HCT116 (cell line): ENCODE results near the gene DCBLD2. TPM values are rescaled to one million over a fixed set of nuclear protein-coding genes. Genes with fewer than 3 reads are reported as not detected.

Source experiments
- ATAC-seq: fragments of 200-7000 bp; cut with Tn5 transposase; 2 replicates; pipeline ENCODE4 v1.9.1; 2020; ENCODE audit warnings: mild to moderate bottlenecking, moderate library complexity
- BruUV-seq: library from RNA; stranded (reverse); fragments of 400-500 nt; replicated peaks from 2 replicates; lab custom pipeline; 2021; lab: Mats Ljungman, UMichigan
- CTCF ChIA-PET: fragments of 300-600 bp; sonication (Branson Sonifier 250); formaldehyde crosslinking; loops from one replicate; lab custom pipeline; 2021; ENCODE audit warnings: antibody characterized with exemption; lab: Charles Lee
- POLR2A ChIA-PET: fragments of 300-600, 350-600 bp; sonication (Branson Sonifier 250); formaldehyde crosslinking; loops from one replicate; lab custom pipeline; 2021; ENCODE audit warnings: antibody characterized with exemption; lab: Charles Lee
- RAD21 ChIA-PET, 2 experiments: fragments of 300-600 bp; sonication (Branson Sonifier 250); formaldehyde crosslinking; loops; one replicate each; lab custom pipeline; 2023; ENCODE audit warnings: low total read pairs in 2 of 2; ENCODE audit not compliant: uncharacterized antibody in 2 of 2, unreplicated experiment in 2 of 2, low non-redundant PET in 1 of 2; lab: Charles Lee
- DNase-seq: peaks from one replicate; pipeline ENCODE4 v3.0.0-alpha.2; 2010; ENCODE audit warnings: low read depth, low spot score
- H2AFZ ChIP-seq: fragments of 200-600 bp; shearing (Covaris generic), sonication (generic); 2 replicates; pipeline ENCODE4 v1.6.1; 2017; ENCODE audit warnings: low read depth, mixed run types, mixed read lengths, antibody characterized with exemption, low read length; ENCODE audit not compliant: poor library complexity, severe bottlenecking
- H3K27ac ChIP-seq: 2 replicates; pipeline ENCODE4 v1.5.1; 2012; ENCODE audit warnings: low read depth, low read length
- H3K27me3 ChIP-seq: fragments of 200-600 bp; sonication (generic); 2 replicates; pipeline ENCODE4 v1.6.1; 2016; ENCODE audit warnings: mixed run types, low read length, mixed read lengths; ENCODE audit not compliant: insufficient read depth
- H3K36me3 ChIP-seq, 2 experiments: fragments of 200-500 bp in 1 of 2; fragments of 200-600 bp in 1 of 2; sonication (Bioruptor generic) in 1 of 2; sonication (generic) in 1 of 2; 2 replicates each; pipeline versions ENCODE4 v1.5.1 to v1.6.1; 2014 to 2016; ENCODE audit warnings: low read length in 2 of 2, inconsistent platforms in 1 of 2, mixed read lengths in 1 of 2, mixed run types in 1 of 2; ENCODE audit not compliant: insufficient read depth in 2 of 2, control insufficient read depth in 1 of 2
- H3K4me1 ChIP-seq, 2 experiments: fragments of 200-600 bp in 1 of 2; sonication (generic) in 1 of 2; 2 replicates each; pipeline versions ENCODE4 v1.5.1 to v1.6.1; 2012 to 2017; ENCODE audit warnings: low read length in 2 of 2, inconsistent platforms in 1 of 2, mild to moderate bottlenecking in 1 of 2, mixed read lengths in 1 of 2, mixed run types in 1 of 2, moderate library complexity in 1 of 2; ENCODE audit not compliant: insufficient read depth in 2 of 2, control insufficient read depth in 1 of 2
- H3K4me2 ChIP-seq: fragments of 200-600 bp; sonication (generic); 2 replicates; pipeline ENCODE4 v1.6.1; 2017; ENCODE audit warnings: mixed run types, low read length, mixed read lengths
- H3K4me3 ChIP-seq, 2 experiments: fragments of 200-600 bp in 1 of 2; sonication (generic) in 1 of 2; replicated peaks in 1 of 2; 2 replicates each; pipeline ENCODE4 v1.5.1; 2011 to 2016; ENCODE audit warnings: low read length in 2 of 2, control low read depth in 1 of 2, low read depth in 1 of 2, mild to moderate bottlenecking in 1 of 2, mixed read lengths in 1 of 2, mixed run types in 1 of 2
- H3K79me2 ChIP-seq: fragments of 200-600 bp; sonication (generic); 2 replicates; pipeline ENCODE4 v1.6.1; 2017; ENCODE audit warnings: mild to moderate bottlenecking, mixed run types, low read length, moderate library complexity, mixed read lengths; ENCODE audit not compliant: insufficient read depth
- H3K9ac ChIP-seq: fragments of 200-600 bp; sonication (generic); 2 replicates; pipeline ENCODE4 v1.6.1; 2016; ENCODE audit warnings: low read length, mixed read lengths
- H3K9me2 ChIP-seq: fragments of 200-600 bp; sonication (generic), shearing (Covaris generic); 2 replicates; pipeline ENCODE4 v1.6.1; 2017; ENCODE audit warnings: mixed run types, mild to moderate bottlenecking, moderate library complexity; ENCODE audit not compliant: insufficient read depth
- H3K9me3 ChIP-seq, 2 experiments: fragments of 200-500 bp in 1 of 2; fragments of 200-600 bp in 1 of 2; sonication (Bioruptor generic) in 1 of 2; sonication (generic) in 1 of 2; 2 replicates each; pipeline ENCODE4 v1.6.1; 2014 to 2017; ENCODE audit warnings: low read length in 2 of 2, mixed read lengths in 2 of 2, inconsistent platforms in 1 of 2, low read depth in 1 of 2, mild to moderate bottlenecking in 1 of 2, mixed run types in 1 of 2, moderate library complexity in 1 of 2; ENCODE audit not compliant: control insufficient read depth in 1 of 2, insufficient read depth in 1 of 2
- H4K20me1 ChIP-seq: fragments of 200-600 bp; sonication (generic), shearing (Covaris generic); 2 replicates; pipeline ENCODE4 v1.6.1; 2017; ENCODE audit warnings: mixed run types, mild to moderate bottlenecking, moderate library complexity; ENCODE audit not compliant: insufficient read depth
- CBX3 ChIP-seq: IDR thresholded peaks from 2 replicates; pipeline ENCODE4 v1.6.1; 2012; ENCODE audit warnings: low read depth
- CEBPB ChIP-seq: IDR thresholded peaks from 2 replicates; pipeline ENCODE4 v1.6.1; 2012; ENCODE audit warnings: low read depth
- ELF1 ChIP-seq: IDR thresholded peaks from 2 replicates; pipeline ENCODE4 v1.6.1; 2012; ENCODE audit warnings: low read depth, borderline replicate concordance
- EZH2 ChIP-seq: fragments of 200-600 bp; sonication (generic); IDR thresholded peaks from 2 replicates; pipeline ENCODE4 v1.6.1; 2017; ENCODE audit warnings: antibody characterized with exemption, mixed run types
- EZH2phosphoT487 ChIP-seq: fragments of 200-600 bp; IDR thresholded peaks from 2 replicates; pipeline ENCODE4 v1.6.1; 2018; ENCODE audit warnings: antibody characterized with exemption, borderline replicate concordance
- FOSL1 ChIP-seq: IDR thresholded peaks from 2 replicates; pipeline ENCODE4 v1.6.1; 2012; ENCODE audit warnings: low read depth
- JUND ChIP-seq: IDR thresholded peaks from 2 replicates; pipeline ENCODE4 v1.6.1; 2012
- POLR2A ChIP-seq: IDR thresholded peaks from 2 replicates; pipeline ENCODE4 v1.7.0; 2011; ENCODE audit warnings: borderline replicate concordance; ENCODE audit not compliant: insufficient read depth, insufficient read length; ENCODE audit errors: extremely low read depth
- POLR2AphosphoS5 ChIP-seq: IDR thresholded peaks from 2 replicates; pipeline ENCODE4 v1.6.1; 2011; ENCODE audit warnings: mild to moderate bottlenecking, low read depth, low read length, moderate library complexity
- RAD21 ChIP-seq: IDR thresholded peaks from 2 replicates; pipeline ENCODE4 v1.6.1; 2012; ENCODE audit warnings: low read depth, mild to moderate bottlenecking
- SIN3A ChIP-seq: IDR thresholded peaks from 2 replicates; pipeline ENCODE4 v1.6.1; 2012; ENCODE audit warnings: low read depth
- SRF ChIP-seq: IDR thresholded peaks from 2 replicates; pipeline ENCODE4 v1.6.1; 2012; ENCODE audit warnings: low read depth
- TCF7L2 ChIP-seq: IDR thresholded peaks from 2 replicates; pipeline ENCODE4 v1.7.0; 2011; ENCODE audit warnings: borderline replicate concordance, inconsistent platforms; ENCODE audit not compliant: insufficient read depth, insufficient read length; ENCODE audit errors: extremely low read depth
- YY1 ChIP-seq: IDR thresholded peaks from 2 replicates; pipeline ENCODE4 v1.6.1; 2011; ENCODE audit warnings: low read length, low read depth, moderate library complexity, mild to moderate bottlenecking; ENCODE audit not compliant: insufficient replicate concordance; ENCODE audit errors: extremely low read depth
- ZFX ChIP-seq: fragments of 450-650 bp; IDR thresholded peaks from 2 replicates; pipeline ENCODE4 v1.6.1; 2017
- ZNF274 ChIP-seq: fragments of 200-500 bp; sonication (Bioruptor generic); IDR thresholded peaks from 2 replicates; pipeline ENCODE4 v1.6.1; 2014; ENCODE audit warnings: mild to moderate bottlenecking, low read depth, low read length, inconsistent platforms
- intact Hi-C: fragments of 100-400 bp; cut with micrococcal nuclease; formaldehyde crosslinking; loops from 2 replicates; pipeline ENCODE4 v1.10.0; 2022
- total RNA-seq: library from RNA; stranded (reverse); gene quantifications from one replicate; pipeline ENCODE4 v1.2.1, GENCODE V29; 2021; ENCODE audit not compliant: unreplicated experiment
- TF ChIP-seq, protein P1 (sequence below): IDR thresholded peaks from 2 replicates; pipeline ENCODE4 v1.6.1; 2012
- TF ChIP-seq, protein P2 (sequence below): IDR thresholded peaks from 2 replicates; pipeline ENCODE4 v1.6.1; 2012
- TF ChIP-seq, protein P3 (sequence below), 3 experiments: fragments of 200-600 bp in 1 of 3; sonication (generic) in 1 of 3; IDR thresholded peaks in 2 of 3; conservative IDR thresholded peaks in 1 of 3; 2 replicates each; pipeline ENCODE4 v1.5.1; 2012 to 2017; ENCODE audit warnings: low read depth in 2 of 3, low read length in 2 of 3, antibody characterized with exemption in 1 of 3, borderline replicate concordance in 1 of 3, control low read depth in 1 of 3, mild to moderate bottlenecking in 1 of 3, mixed read lengths in 1 of 3, mixed run types in 1 of 3, moderate library complexity in 1 of 3; ENCODE audit not compliant: insufficient read depth in 1 of 3

Gene DCBLD2
- total RNA-seq, 1 experiment from 2014 or later = 532 TPM

DNA sequence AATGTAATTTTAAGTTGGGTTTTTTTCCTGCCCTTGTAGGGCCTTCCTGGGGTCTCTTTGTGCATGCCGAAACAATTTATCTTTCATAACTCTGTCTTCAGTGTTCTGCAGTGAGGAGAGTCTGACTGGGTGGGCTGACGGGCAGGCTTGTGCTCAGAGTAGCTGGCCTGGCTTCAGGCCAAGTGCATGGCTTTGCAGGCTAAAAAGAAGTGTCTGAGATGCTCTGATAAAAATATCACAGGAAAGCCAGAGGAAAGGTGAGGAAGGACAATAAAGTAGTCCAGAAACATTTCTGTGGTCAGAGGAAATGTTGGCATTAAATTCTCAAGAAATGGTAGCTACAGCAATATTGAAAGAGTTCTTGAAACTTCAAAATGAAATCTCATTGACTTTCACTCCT is 112.8 kb downstream of the DCBLD2 start:
- no peak for DNase-seq
- TF ChIP-seq, protein P1, sequence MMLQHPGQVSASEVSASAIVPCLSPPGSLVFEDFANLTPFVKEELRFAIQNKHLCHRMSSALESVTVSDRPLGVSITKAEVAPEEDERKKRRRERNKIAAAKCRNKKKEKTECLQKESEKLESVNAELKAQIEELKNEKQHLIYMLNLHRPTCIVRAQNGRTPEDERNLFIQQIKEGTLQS = no peak
- TF ChIP-seq EZH2 (no peak), ZFX (no peak), JUND (no peak)
- TF ChIP-seq, all 23 proteins: peak for 0
- H3K4me2 ChIP-seq = no peak overlapping the region
- H2AFZ ChIP-seq = no peak overlapping the region
- H3K9ac ChIP-seq = no peak overlapping the region
- no peaks in the 10 kb centered on the region for H3K9me3 ChIP-seq
- H3K27ac ChIP-seq = no peak overlapping the region
- no peaks in the 10 kb centered on the region for H3K79me2 ChIP-seq
- no peaks in the 10 kb centered on the region for H4K20me1 ChIP-seq
- no peak overlapping the region for H3K4me3 ChIP-seq
- no peaks in the 10 kb centered on the region for H3K4me1 ChIP-seq
- ChIA-PET CTCF (no interaction called here), POLR2A (no interaction called here), RAD21 (no interaction called here)
- H3K36me3 ChIP-seq = peaks cover 0 to 3% of the 10 kb centered on the region in 2 experiments; a peak in 2 of 4 replicates
- BruUV-seq = no TSS peak
- no peaks in the 10 kb centered on the region for H3K9me2 ChIP-seq
- ATAC-seq = no peak
- intact Hi-C loops = no loop called here
- no peaks in the 10 kb centered on the region for H3K27me3 ChIP-seq

DNA sequence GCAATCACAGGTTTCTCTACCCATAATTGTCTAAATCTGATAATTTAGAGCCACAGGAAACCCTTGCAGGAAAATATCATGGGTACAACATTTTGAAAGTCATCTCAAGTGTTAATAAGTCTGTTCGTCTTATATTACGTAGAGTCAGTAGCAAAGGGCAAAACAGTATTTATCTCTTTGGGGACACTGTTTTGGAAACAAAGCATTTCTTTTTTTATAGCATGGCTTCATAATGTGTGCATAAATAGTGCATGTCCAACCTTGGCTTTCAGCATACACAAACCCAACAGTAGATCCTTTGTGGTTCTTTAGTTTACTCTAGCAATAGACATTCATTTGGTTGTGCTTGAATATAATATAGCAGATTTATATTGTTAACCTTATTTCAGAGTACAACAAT is 114.3 kb downstream of the DCBLD2 start:
- ChIA-PET CTCF (no interaction called here), RAD21 (no interaction called here), POLR2A (no interaction called here)
- Histone ChIP-seq H3K36me3 (peaks cover 0 to 3% of the 10 kb centered on the region in 2 experiments; a peak in 2 of 4 replicates), H3K9ac (no peak overlapping the region), H3K27me3 (no peaks in the 10 kb centered on the region), H3K27ac (no peak overlapping the region), H3K4me3 (no peak overlapping the region), H4K20me1 (no peaks in the 10 kb centered on the region), H3K4me1 (no peaks in the 10 kb centered on the region; a peak in 1 of 4 replicates), H2AFZ (no peak overlapping the region), H3K4me2 (no peak overlapping the region), H3K9me2 (no peaks in the 10 kb centered on the region), H3K9me3 (no peaks in the 10 kb centered on the region), H3K79me2 (no peaks in the 10 kb centered on the region)
- DNase-seq (no peak), ATAC-seq (no peak)
- BruUV-seq = no TSS peak
- intact Hi-C loops = no loop called here
- no peak for TF ChIP-seq YY1
- TF ChIP-seq EZH2phosphoT487 = no peak
- no peak for TF ChIP-seq ELF1
- no peak for TF ChIP-seq POLR2AphosphoS5
- TF ChIP-seq ZFX = no peak
- TF ChIP-seq FOSL1 = no peak
- TF ChIP-seq TCF7L2 = no peak
- no peak for TF ChIP-seq ZNF274
- TF ChIP-seq, protein P2, sequence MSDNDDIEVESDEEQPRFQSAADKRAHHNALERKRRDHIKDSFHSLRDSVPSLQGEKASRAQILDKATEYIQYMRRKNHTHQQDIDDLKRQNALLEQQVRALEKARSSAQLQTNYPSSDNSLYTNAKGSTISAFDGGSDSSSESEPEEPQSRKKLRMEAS = no peak
- no peak for TF ChIP-seq CEBPB
- TF ChIP-seq SRF = no peak
- TF ChIP-seq POLR2A = no peak
- no peak for TF ChIP-seq JUND
- no peak for TF ChIP-seq RAD21
- TF ChIP-seq SIN3A = no peak
- TF ChIP-seq CBX3 = no peak
- TF ChIP-seq, protein P3, sequence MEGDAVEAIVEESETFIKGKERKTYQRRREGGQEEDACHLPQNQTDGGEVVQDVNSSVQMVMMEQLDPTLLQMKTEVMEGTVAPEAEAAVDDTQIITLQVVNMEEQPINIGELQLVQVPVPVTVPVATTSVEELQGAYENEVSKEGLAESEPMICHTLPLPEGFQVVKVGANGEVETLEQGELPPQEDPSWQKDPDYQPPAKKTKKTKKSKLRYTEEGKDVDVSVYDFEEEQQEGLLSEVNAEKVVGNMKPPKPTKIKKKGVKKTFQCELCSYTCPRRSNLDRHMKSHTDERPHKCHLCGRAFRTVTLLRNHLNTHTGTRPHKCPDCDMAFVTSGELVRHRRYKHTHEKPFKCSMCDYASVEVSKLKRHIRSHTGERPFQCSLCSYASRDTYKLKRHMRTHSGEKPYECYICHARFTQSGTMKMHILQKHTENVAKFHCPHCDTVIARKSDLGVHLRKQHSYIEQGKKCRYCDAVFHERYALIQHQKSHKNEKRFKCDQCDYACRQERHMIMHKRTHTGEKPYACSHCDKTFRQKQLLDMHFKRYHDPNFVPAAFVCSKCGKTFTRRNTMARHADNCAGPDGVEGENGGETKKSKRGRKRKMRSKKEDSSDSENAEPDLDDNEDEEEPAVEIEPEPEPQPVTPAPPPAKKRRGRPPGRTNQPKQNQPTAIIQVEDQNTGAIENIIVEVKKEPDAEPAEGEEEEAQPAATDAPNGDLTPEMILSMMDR (IDR thresholded peaks at IDR 0.05 in 2 of 3, conservative IDR thresholded peaks at IDR 0.05 in 1 of 3; ENCODE audit: borderline replicate concordance in 1 of 3, insufficient read depth in 1 of 3, low read depth in 2 of 3, low read length in 2 of 3) = no peak
- TF ChIP-seq EZH2 = no peak
